ENCODE measurements around the gene PCYT1A. TPM values are rescaled to one million over a fixed set of nuclear protein-coding genes. Genes with fewer than 3 reads are reported as not detected.

The PCYT1A gene
- total RNA-seq, 1 experiment from 2014 or later, result 28.5 TPM

DNA sequence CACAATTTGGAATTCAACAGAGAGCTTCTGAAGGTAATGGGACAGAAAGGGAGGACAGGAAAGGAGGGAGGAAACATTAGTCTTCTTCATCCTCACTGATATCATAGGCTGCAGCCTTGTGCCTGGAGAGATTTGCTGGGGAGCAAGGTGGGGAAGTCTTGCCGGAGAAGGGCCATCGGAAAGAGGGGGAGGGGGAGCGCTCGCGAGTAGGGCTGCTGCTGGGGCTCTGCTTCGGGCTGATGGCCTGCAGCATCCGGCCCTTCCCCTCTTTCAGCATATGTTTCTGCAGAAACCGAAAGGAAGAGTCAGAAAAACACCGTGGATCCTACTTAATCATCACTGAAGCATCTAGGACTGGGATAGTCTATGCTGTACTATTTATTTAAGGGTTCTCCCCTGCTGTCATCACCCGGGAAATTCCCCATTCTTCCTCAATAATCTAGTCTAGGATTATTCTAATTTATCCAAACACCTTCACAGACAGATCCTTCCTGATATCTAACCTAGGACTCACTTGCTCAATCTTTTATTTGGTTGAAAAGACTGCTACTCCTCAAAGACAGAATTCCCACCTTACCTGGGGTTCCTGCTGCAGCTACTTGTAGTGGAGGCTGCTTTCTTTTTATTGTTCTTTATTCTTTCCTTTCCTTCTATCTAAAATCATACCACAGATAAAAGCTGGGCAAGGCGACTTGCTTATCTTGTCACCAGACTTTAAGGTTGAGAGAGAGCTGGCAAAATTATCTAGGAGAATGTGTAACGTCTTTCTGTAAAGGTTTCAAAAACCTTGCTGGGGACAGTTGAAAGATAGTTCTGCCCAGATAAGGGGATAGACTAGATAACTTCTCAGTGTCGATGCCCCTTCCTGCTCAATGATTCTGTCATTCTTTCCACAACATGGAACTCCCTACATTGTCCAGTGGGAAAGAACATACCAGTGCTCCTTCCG lies 48.6 kb downstream of the PCYT1A start (continued):
- TF ChIP-seq, protein P1, sequence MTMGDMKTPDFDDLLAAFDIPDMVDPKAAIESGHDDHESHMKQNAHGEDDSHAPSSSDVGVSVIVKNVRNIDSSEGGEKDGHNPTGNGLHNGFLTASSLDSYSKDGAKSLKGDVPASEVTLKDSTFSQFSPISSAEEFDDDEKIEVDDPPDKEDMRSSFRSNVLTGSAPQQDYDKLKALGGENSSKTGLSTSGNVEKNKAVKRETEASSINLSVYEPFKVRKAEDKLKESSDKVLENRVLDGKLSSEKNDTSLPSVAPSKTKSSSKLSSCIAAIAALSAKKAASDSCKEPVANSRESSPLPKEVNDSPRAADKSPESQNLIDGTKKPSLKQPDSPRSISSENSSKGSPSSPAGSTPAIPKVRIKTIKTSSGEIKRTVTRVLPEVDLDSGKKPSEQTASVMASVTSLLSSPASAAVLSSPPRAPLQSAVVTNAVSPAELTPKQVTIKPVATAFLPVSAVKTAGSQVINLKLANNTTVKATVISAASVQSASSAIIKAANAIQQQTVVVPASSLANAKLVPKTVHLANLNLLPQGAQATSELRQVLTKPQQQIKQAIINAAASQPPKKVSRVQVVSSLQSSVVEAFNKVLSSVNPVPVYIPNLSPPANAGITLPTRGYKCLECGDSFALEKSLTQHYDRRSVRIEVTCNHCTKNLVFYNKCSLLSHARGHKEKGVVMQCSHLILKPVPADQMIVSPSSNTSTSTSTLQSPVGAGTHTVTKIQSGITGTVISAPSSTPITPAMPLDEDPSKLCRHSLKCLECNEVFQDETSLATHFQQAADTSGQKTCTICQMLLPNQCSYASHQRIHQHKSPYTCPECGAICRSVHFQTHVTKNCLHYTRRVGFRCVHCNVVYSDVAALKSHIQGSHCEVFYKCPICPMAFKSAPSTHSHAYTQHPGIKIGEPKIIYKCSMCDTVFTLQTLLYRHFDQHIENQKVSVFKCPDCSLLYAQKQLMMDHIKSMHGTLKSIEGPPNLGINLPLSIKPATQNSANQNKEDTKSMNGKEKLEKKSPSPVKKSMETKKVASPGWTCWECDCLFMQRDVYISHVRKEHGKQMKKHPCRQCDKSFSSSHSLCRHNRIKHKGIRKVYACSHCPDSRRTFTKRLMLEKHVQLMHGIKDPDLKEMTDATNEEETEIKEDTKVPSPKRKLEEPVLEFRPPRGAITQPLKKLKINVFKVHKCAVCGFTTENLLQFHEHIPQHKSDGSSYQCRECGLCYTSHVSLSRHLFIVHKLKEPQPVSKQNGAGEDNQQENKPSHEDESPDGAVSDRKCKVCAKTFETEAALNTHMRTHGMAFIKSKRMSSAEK (CRISPR knock-in tag; IDR thresholded peaks at IDR 0.05; ENCODE audit: borderline replicate concordance), result no peak
- TF ChIP-seq, protein P2, sequence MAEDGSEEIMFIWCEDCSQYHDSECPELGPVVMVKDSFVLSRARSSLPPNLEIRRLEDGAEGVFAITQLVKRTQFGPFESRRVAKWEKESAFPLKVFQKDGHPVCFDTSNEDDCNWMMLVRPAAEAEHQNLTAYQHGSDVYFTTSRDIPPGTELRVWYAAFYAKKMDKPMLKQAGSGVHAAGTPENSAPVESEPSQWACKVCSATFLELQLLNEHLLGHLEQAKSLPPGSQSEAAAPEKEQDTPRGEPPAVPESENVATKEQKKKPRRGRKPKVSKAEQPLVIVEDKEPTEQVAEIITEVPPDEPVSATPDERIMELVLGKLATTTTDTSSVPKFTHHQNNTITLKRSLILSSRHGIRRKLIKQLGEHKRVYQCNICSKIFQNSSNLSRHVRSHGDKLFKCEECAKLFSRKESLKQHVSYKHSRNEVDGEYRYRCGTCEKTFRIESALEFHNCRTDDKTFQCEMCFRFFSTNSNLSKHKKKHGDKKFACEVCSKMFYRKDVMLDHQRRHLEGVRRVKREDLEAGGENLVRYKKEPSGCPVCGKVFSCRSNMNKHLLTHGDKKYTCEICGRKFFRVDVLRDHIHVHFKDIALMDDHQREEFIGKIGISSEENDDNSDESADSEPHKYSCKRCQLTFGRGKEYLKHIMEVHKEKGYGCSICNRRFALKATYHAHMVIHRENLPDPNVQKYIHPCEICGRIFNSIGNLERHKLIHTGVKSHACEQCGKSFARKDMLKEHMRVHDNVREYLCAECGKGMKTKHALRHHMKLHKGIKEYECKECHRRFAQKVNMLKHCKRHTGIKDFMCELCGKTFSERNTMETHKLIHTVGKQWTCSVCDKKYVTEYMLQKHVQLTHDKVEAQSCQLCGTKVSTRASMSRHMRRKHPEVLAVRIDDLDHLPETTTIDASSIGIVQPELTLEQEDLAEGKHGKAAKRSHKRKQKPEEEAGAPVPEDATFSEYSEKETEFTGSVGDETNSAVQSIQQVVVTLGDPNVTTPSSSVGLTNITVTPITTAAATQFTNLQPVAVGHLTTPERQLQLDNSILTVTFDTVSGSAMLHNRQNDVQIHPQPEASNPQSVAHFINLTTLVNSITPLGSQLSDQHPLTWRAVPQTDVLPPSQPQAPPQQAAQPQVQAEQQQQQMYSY (CRISPR knock-in tag; IDR thresholded peaks at IDR 0.05), result no peak
- TF ChIP-seq, protein P3, sequence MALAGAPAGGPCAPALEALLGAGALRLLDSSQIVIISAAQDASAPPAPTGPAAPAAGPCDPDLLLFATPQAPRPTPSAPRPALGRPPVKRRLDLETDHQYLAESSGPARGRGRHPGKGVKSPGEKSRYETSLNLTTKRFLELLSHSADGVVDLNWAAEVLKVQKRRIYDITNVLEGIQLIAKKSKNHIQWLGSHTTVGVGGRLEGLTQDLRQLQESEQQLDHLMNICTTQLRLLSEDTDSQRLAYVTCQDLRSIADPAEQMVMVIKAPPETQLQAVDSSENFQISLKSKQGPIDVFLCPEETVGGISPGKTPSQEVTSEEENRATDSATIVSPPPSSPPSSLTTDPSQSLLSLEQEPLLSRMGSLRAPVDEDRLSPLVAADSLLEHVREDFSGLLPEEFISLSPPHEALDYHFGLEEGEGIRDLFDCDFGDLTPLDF (CRISPR knock-in tag; IDR thresholded peaks at IDR 0.05), result no peak
- TF ChIP-seq ZNF219 (CRISPR knock-in tag; IDR thresholded peaks at IDR 0.05; ENCODE audit: borderline replicate concordance) (no peak), ZNF671 (CRISPR knock-in tag; IDR thresholded peaks at IDR 0.05) (no peak), RELA (CRISPR knock-in tag; IDR thresholded peaks at IDR 0.05; ENCODE audit: borderline replicate concordance) (no peak), TEAD4 (CRISPR knock-in tag; IDR thresholded peaks at IDR 0.05) (no peak), ZBTB21 (CRISPR knock-in tag; IDR thresholded peaks at IDR 0.05; ENCODE audit: borderline replicate concordance) (no peak), ZNF263 (CRISPR knock-in tag; IDR thresholded peaks at IDR 0.05; ENCODE audit: low read depth) (no peak), ESRRA (CRISPR knock-in tag; IDR thresholded peaks at IDR 0.05; ENCODE audit: borderline replicate concordance) (no peak), NFYB (CRISPR knock-in tag; conservative IDR thresholded peaks at IDR 0.05; ENCODE audit: low read depth) (no peak)
- TF ChIP-seq, protein P4, sequence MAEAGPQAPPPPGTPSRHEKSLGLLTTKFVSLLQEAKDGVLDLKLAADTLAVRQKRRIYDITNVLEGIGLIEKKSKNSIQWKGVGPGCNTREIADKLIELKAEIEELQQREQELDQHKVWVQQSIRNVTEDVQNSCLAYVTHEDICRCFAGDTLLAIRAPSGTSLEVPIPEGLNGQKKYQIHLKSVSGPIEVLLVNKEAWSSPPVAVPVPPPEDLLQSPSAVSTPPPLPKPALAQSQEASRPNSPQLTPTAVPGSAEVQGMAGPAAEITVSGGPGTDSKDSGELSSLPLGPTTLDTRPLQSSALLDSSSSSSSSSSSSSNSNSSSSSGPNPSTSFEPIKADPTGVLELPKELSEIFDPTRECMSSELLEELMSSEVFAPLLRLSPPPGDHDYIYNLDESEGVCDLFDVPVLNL (CRISPR knock-in tag; IDR thresholded peaks at IDR 0.05; ENCODE audit: borderline replicate concordance, low read depth), result no peak
- TF ChIP-seq, protein P5, sequence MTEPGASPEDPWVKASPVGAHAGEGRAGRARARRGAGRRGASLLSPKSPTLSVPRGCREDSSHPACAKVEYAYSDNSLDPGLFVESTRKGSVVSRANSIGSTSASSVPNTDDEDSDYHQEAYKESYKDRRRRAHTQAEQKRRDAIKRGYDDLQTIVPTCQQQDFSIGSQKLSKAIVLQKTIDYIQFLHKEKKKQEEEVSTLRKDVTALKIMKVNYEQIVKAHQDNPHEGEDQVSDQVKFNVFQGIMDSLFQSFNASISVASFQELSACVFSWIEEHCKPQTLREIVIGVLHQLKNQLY (CRISPR knock-in tag; IDR thresholded peaks at IDR 0.05), result no peak
- TF ChIP-seq, protein P6, sequence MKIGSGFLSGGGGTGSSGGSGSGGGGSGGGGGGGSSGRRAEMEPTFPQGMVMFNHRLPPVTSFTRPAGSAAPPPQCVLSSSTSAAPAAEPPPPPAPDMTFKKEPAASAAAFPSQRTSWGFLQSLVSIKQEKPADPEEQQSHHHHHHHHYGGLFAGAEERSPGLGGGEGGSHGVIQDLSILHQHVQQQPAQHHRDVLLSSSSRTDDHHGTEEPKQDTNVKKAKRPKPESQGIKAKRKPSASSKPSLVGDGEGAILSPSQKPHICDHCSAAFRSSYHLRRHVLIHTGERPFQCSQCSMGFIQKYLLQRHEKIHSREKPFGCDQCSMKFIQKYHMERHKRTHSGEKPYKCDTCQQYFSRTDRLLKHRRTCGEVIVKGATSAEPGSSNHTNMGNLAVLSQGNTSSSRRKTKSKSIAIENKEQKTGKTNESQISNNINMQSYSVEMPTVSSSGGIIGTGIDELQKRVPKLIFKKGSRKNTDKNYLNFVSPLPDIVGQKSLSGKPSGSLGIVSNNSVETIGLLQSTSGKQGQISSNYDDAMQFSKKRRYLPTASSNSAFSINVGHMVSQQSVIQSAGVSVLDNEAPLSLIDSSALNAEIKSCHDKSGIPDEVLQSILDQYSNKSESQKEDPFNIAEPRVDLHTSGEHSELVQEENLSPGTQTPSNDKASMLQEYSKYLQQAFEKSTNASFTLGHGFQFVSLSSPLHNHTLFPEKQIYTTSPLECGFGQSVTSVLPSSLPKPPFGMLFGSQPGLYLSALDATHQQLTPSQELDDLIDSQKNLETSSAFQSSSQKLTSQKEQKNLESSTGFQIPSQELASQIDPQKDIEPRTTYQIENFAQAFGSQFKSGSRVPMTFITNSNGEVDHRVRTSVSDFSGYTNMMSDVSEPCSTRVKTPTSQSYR (CRISPR knock-in tag; IDR thresholded peaks at IDR 0.05), result no peak
